Activated B cell treated with CpG ODN at 0.5 μM for 24 hours (primary cell): ENCODE data around the gene TTC12. TPM values are rescaled to one million over a fixed set of nuclear protein-coding genes. Genes with fewer than 3 reads are reported as not detected.
A peak's percentile ranks its signal among the peaks of the same experiment; 100 is the strongest.

Experiments
- ATAC-seq: fragments of 200-7000 bp; cut with Tn5 transposase; one replicate; pipeline ENCODE4 v1.10.0; 2021; ENCODE audit warnings: low read depth, mild to moderate bottlenecking, moderate library complexity
- CTCF ChIA-PET: fragments of 350-600 bp; sonication (Branson Sonifier 250); formaldehyde crosslinking; loops from one replicate; lab custom pipeline; 2021; ENCODE audit warnings: antibody characterized with exemption; lab: Charles Lee
- POLR2A ChIA-PET: fragments of 350-600 bp; sonication (Branson Sonifier 250); formaldehyde crosslinking; loops from one replicate; lab custom pipeline; 2021; ENCODE audit warnings: antibody characterized with exemption; lab: Charles Lee
- DNase-seq: peaks from one replicate; pipeline ENCODE4 v3.0.0; 2022
- H3K27ac Mint-ChIP-seq: one replicate; pipeline ENCODE4 v1.8.0; 2020; ENCODE audit warnings: mixed read lengths
- H3K27me3 Mint-ChIP-seq: one replicate; pipeline ENCODE4 v1.8.0; 2021; ENCODE audit warnings: mixed read lengths
- H3K36me3 Mint-ChIP-seq: one replicate; pipeline ENCODE4 v1.8.0; 2021; ENCODE audit warnings: low read depth, mixed read lengths
- H3K4me1 Mint-ChIP-seq: one replicate; pipeline ENCODE4 v1.8.0; 2021; ENCODE audit warnings: mixed read lengths
- H3K4me3 Mint-ChIP-seq: one replicate; pipeline ENCODE4 v1.8.0; 2020; ENCODE audit warnings: mild to moderate bottlenecking, mixed read lengths
- H3K9me3 Mint-ChIP-seq: one replicate; pipeline ENCODE4 v1.8.0; 2020; ENCODE audit warnings: mixed read lengths
- CTCF ChIP-seq: fragments of 200-600 bp; IDR thresholded peaks from one replicate; pipeline ENCODE4 v1.8.0; 2022; ENCODE audit warnings: antibody characterized with exemption, mild to moderate bottlenecking
- intact Hi-C: fragments of 100-400 bp; cut with micrococcal nuclease; formaldehyde crosslinking; loops from one replicate; pipeline ENCODE4 v1.15.1; 2024
- total RNA-seq: library from RNA; stranded (reverse); gene quantifications from 2 replicates; pipeline ENCODE4 v1.2.3, GENCODE V29; 2022

TTC12 gene
- total RNA-seq, 1 donor from 2014 or later, result 25.2 TPM

DNA sequence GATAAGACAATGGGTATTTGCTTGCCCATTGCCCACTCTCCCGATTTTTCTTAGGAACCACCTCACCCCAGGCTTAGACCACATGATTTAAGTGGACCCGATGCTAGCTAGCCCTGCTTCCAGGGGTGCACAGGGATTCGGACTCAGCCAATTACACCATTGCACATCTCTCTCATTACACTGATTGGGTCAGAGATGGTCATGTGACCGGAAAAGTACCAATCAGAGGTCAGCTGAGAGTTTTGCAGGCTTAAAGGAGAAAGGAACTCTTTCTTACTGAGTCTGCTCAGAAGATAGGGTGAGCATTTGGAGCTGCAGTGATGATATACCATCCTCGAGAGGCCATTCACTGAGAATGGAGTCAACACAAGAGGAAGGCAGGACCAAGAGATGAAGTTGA lies 61.0 kb downstream of the TTC12 start:
- no peak for ATAC-seq
- H3K27ac Mint-ChIP-seq, result peak overlapping the region; percentile 85
- H3K9me3 Mint-ChIP-seq, result peaks cover 2% of the 10 kb centered on the region
- H3K4me1 Mint-ChIP-seq, result peaks cover 23% of the 10 kb centered on the region
- no peak for DNase-seq
- H3K36me3 Mint-ChIP-seq, result peaks cover 36% of the 10 kb centered on the region
- CTCF ChIA-PET, result interaction anchor here (0.6 kb wide), 1 partner anchor 887 kb away, joined by 3 read pairs; no protein-coding TSS in a partner anchor
- POLR2A ChIA-PET, result interaction anchor here (1.1 kb wide), 1 partner anchor 14 kb away, joined by 3 read pairs; no protein-coding TSS in a partner anchor
- TF ChIP-seq CTCF, result no peak
- intact Hi-C loops, result no loop called here
- H3K27me3 Mint-ChIP-seq, result no peaks in the 10 kb centered on the region
- no peak overlapping the region for H3K4me3 Mint-ChIP-seq

- ATAC-seq (peak; percentile 95), DNase-seq (no peak)
- POLR2A ChIA-PET, result interaction anchor here (1.1 kb wide), 1 partner anchor 15 kb away, joined by 3 read pairs; no protein-coding TSS in a partner anchor
- CTCF ChIA-PET, result no interaction called here
- H3K27me3 Mint-ChIP-seq, result no peaks in the 10 kb centered on the region
- peak overlapping the region; percentile 32 for H3K4me3 Mint-ChIP-seq
- H3K27ac Mint-ChIP-seq, result peak overlapping the region; percentile 85
- intact Hi-C loops, result loop anchor here (2.0 kb wide), 1 partner anchor 61 kb away; the partner anchor contains the start of gene TTC12
- peaks cover 34% of the 10 kb centered on the region for H3K36me3 Mint-ChIP-seq
- H3K9me3 Mint-ChIP-seq, result peaks cover 2% of the 10 kb centered on the region
- H3K4me1 Mint-ChIP-seq, result peaks cover 23% of the 10 kb centered on the region
- no peak for TF ChIP-seq CTCF
Measured at GRCh38 chr11:113376156-113376555, 61.8 kb downstream of the TTC12 start.

- Mint-ChIP-seq H3K9me3 (peaks cover 2% of the 10 kb centered on the region), H3K4me3 (no peak overlapping the region), H3K4me1 (peaks cover 23% of the 10 kb centered on the region), H3K27me3 (no peaks in the 10 kb centered on the region), H3K27ac (peak overlapping the region; percentile 41), H3K36me3 (peaks cover 30% of the 10 kb centered on the region)
- no peak for TF ChIP-seq CTCF
- DNase-seq (no peak), ATAC-seq (no peak)
- ChIA-PET CTCF (no interaction called here), POLR2A (no interaction called here)
- intact Hi-C loops, result loop anchor here (2.0 kb wide), 1 partner anchor 63 kb away; the partner anchor contains the start of gene TTC12
Measured at GRCh38 chr11:113377681-113378412, 63.5 kb downstream of the TTC12 start.

- no peaks in the 10 kb centered on the region for H3K27me3 Mint-ChIP-seq
- ATAC-seq, result no peak
Measured at GRCh38 chr11:113378692-113379091, 64.3 kb downstream of the TTC12 start.

More at GRCh38 chr11:113378692-113379091, 64.3 kb downstream of the TTC12 start:
- POLR2A ChIA-PET, result no interaction called here
- Mint-ChIP-seq H3K4me3 (no peak overlapping the region), H3K9me3 (peaks cover 2% of the 10 kb centered on the region), H3K27ac (no peak overlapping the region), H3K36me3 (peaks cover 22% of the 10 kb centered on the region), H3K4me1 (peaks cover 23% of the 10 kb centered on the region)
- TF ChIP-seq CTCF, result no peak
- intact Hi-C loops, result no loop called here
- CTCF ChIA-PET, result no interaction called here
- DNase-seq, result no peak
